HG02943 (cell line): Measurements from ENCODE around the gene WDR18.

Experiments used
- ATAC-seq: cut with Tn5 transposase; IDR thresholded peaks from one replicate; pipeline ENCODE4 v1.9.1; 2021; ENCODE audit warnings: mild to moderate bottlenecking, low read depth, moderate library complexity; ENCODE audit not compliant: unreplicated experiment

WDR18 gene

DNA sequence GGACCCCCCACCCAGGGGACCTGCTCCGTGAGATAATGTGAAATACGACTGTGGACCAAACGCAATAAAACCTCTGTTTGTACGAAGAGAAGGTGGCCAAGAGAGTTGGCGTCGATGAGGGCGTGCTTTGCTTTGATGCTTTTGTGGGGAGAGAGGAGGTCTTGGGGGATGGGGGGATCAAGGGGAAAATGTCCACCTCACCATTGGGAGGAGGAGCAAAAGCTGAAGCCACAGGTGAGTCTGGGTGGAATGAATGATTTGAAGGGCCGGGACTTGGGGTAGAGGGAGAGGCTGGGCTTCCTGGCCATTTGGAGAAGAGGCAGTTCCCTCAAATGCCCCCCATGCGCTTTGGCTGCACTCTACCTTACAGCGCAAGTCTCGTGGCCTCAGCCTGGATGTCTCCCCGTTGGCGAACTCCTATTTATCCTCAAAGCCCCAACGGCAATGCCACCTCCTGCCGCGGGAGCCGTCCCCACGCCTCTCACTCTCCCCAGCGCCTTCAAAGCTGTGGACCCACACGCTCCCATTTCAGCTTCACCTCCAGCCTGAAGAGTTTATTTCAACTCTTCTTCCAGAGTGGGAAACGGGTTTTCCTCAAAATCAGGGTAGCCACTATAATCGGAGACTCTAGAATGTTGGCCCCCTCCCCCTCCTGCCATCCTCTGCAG lies 55.0 kb downstream of the WDR18 start:
- no peak for ATAC-seq

DNA sequence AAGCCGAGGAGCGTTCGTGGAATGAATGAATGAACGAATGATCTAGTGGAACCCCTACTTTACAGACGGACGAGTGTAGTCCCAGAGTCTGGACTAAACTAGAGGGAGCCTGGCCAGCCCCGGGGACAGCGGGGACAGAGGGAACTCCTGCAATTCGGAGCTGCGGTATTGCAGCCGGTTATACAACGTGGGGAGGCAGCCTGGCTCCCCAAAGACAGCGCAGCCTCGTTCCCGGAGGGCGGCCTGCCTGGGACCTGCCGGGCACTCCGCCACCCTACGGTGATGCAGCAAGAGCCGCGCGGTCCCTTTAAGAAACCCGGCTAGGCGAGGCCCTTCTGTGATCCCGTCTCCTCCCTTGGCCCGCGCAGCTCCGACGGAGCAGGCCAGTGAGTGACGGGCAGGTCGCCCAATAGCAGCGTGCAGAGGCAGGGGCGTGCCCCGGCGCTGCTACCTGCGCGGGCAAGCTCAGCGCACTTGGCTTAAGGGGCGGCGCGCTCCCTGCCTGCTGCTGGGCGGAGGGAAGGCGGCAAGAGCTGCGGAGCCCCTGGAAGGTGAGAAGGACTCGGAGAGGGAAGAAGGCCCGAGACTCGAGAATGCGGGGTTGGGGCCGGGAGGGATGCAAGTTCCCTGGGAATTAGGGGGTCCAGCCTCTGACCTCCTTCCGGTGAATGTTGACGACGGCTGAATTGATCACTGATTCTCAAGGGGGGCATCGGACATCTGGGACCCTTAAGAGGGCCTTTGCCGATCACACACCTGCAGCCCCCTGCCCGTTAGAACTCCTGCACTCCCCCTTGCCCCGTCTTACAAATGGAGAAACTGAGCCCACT lies 55.7 kb downstream of the WDR18 start, which contains the start of gene ABCA7:
ABCA7 (plus strand) TSS at position 462 of the 830 bp plus-strand sequence. CDS start 1,255 bp downstream, outside the sequence.
- ATAC-seq, result peak; percentile 52

DNA sequence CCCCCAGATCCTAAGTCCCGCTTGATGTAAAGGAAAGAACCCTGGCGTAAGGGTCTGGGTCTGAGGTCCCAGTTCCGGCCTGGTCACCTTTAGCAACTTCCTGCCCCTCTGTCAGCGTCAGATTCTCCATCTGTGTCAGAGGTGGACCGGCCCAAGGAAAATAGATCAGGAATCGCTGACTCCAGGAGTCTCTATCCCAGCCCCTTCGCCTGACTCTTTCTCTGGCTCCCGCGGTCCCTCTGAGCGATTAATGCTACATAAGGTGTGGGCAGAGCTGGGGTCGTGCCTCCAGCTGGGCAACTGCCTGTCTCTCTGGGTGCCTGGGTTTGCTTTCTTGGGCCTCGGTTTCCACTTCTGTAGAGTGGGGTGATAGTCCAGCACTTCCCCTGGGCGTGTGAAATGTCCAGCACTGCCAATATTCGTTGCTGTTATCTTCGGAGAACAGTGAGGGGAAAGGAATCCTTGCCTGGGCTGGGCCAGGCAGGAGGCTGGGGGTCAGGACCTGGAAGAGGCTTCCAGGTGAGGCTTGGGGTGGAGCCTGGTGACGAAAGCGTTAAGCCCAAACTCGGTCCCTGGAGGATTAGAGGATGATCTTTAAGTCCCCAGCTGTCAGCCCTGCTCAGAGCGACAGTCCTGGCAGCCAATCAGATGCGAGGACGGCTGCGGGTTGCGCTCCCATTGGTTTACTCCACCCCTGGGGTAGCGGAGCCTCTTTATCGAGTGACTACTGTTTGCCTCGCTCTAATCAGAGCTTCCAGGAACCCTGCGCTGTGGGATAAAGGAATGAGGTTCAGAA lies 56.5 kb downstream of the WDR18 start:
- peak; percentile 37 for ATAC-seq

DNA sequence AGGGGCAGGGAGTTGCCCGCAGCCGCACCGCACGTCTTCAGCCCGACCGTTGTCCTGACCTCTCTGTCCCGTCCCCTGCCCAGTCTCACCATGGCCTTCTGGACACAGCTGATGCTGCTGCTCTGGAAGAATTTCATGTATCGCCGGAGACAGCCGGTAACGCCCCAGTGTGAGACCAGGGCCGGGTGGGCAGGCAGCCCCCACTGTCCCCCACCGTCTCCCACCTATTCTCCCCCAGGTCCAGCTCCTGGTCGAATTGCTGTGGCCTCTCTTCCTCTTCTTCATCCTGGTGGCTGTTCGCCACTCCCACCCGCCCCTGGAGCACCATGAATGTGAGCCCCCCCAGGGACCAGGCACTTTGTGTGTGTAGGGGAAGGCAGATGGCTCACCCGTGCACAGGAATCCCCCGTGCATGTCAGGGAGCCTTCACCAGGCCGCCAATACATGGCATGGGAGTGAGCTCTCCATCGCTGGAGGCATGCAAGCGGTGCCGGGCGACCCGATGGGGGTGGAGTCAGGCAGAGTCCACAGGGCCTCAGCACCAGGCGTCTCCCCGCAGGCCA lies 57.2 kb downstream of the WDR18 start:
- ATAC-seq, result no peak

DNA sequence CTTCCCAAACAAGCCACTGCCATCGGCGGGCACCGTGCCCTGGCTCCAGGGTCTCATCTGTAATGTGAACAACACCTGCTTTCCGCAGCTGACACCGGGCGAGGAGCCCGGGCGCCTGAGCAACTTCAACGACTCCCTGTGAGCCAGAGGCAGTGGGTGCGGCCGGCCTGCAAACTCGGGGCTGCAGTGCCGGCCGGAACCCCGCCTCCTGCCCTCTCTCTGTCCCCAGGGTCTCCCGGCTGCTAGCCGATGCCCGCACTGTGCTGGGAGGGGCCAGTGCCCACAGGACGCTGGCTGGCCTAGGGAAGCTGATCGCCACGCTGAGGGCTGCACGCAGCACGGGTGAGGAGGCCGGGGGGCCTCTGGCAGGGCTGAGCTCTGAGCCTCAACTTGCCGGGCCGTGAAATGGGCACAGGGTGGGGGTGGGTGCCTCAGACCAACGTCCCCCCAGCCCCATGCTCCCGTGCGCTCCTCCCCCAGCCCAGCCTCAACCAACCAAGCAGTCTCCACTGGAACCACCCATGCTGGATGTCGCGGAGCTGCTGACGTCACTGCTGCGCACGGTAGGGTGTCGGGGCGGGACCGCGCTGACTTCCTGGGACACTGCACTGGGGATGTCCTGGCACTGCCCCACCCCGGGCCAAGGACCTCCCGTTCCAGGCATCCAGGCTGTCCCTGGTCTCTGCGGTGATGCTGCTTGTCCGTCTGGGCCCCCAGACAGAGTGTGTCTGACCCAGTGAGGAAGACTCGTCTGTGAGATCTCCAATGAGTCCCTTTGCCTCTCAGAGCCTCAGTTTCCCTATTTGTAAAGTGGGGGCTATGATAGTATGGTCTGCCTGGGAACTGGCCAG lies 57.9 kb downstream of the WDR18 start:
- ATAC-seq, result no peak

DNA sequence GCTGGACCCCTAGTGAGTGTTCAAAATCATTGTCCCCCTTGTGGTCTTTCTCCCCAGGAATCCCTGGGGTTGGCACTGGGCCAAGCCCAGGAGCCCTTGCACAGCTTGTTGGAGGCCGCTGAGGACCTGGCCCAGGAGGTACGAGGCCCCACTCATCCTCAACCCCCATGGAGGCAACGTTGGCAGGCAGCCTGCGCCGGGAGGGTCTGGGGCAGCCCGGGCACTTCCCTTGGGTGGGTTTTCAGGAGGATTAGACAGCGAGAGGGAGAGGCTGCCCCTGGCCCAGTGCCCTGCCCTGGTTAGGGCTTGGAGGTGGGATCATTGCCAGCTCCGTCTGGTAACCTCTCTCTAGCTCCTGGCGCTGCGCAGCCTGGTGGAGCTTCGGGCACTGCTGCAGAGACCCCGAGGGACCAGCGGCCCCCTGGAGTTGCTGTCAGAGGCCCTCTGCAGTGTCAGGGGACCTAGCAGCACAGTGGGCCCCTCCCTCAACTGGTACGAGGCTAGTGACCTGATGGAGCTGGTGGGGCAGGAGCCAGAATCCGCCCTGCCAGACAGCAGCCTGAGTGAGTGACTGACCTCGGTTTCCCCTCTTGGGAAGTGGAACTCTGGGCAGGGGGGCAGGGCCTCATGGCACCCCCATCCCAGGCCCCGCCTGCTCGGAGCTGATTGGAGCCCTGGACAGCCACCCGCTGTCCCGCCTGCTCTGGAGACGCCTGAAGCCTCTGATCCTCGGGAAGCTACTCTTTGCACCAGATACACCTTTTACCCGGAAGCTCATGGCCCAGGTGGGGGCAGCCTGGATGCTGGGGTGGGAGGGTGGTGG lies 58.8 kb downstream of the WDR18 start:
- no peak for ATAC-seq
